ENCODE results near the gene NWD2.
A peak's percentile ranks its signal among the peaks of the same experiment; 100 is the strongest.
"Not testable (repeated sequence)": the region's sequence is repeated elsewhere in the genome, so short reads cannot be mapped to it uniquely, and the experiment has no call there.

NWD2 gene

DNA sequence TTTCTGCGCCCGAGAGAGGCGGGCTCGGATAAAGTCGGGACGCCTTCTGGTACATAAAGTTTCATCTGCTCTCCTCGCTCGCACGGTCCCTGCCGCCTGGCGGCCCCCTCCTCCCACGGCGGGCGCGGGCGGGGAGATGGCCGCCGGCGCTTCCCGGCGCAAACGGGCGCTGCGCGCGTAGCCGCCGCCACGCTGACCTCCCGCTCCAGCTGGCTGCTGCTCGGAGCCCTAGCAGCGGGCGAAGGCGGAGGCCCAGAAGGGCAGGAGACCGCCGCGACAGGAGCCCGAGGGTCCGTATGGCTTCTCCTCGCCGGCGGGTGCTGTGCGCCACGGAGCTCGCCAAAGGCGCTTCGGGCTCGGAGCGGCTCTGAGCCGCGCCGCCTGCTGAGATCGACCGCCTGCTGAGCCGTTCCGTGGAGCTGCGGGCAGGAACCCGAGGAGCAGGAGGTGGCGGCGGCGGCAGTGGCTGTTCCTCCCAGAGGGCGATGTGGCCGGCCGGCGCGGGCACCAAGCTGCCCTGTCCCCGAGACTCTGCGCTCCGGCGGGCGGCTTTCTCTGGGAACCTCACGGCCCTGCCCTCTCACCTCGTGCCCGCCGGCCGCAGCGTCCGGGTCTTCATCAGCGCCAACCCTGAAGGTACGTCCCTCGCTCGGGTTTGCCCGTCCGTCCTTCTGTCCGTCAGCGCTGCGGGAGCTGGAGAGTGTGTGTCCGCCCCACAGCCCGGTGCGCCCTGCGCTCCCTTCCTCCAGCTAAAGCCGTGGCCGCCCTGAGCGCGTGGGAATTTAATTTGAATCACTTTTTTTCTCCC lies at the start of gene NWD2:
Gene NWD2 (plus strand): TSS at position 161 of the 808 bp plus-strand sequence. CDS start 325 bp downstream, at position 486.
- no peak for DNase-seq

DNA sequence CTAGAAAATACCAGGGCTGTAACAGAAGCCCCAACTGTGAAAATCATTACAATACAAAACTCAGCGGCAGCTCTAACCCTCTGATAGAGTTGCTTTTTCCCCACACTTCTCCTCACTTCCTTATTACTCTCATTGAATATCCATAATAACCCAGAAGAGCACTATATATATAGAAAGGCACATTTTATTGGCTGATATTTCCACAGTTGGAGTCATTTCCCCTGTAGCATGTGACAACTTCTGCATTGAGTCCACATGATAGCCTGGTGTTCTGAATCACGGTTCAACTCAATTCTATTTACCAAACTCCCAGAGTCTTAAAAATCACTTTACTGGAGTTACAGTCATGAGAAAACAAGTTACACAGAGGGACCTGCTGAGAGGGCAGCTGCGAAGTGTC lies 46.6 kb upstream of the NWD2 start:
- no peak for DNase-seq

DNA sequence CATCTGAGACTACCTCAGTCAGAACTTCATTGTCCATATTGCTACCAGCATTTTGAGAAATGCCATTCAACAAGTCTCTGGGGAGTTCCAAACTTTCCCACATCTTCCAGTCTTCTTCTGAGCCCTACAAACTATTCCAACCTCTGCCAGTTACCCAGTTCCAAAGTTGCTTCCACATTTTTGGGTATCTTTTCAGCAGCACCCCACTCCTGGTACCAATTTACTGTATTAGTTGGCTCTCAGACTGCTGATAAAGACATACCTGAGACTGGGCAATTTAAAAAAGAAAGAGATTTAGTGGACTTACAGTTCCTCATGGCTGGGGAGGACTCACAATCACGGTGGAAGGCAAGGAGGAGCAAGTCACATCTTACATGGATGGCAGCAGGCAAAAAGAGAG lies 39.8 kb upstream of the NWD2 start:
- DNase-seq = not testable (repeated sequence)

DNA sequence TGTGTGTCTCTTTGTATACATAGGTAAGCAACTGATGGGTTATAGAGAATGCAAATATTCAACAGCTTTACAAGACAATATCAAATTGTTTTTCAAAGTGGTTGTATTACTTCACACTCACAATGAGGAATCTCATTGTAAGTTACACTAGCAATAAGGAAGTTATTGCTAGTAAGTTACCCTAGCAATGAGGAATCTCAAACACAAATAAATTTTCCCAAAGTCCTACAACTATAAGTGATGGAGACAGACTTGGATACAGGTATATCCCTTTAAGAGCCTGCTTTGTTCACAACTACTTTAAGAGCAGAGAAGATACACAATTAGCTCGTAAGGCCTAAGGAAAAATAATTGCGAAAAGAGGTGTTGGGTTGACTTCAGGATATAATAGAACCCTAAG lies 28.3 kb upstream of the NWD2 start:
- no peak for DNase-seq

DNA sequence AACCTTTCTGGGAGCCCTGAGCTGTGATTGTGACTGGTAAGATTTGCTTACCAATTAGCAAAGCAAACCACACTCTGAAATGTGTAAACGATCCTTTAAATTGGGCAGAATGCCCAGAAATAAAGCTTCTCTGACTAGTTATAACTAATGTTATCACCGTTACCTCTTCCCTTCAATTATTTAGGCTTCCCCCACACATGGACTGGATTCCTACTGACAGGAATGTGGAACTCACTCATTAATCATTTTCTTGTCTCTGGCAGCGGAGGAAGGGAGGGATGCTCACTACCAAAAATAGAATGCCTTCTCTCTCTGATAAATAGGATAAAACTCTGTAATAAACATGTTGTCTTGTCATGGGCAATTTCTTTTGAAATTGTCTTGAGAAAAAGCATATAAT lies 25.3 kb upstream of the NWD2 start:
- peak; percentile 36 for DNase-seq

DNA sequence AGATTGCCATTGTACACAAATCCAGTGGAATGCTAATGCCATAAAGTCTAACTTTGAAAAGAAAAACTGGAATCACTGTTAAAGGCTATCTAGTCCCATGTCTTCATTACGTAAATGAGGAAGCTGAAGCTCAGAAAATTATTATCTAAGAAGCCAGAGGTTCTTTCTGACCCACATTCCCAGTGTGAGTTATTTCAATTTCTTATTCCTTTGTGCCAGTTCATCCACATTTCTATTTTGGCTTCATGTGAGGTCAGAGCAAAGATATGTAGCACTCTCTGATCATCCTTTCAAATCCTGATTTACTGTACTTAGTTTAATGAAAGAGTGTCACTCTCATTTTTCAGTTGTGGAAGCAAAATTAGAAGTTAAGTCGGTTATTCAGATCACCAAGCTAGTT lies 24.6 kb upstream of the NWD2 start:
- DNase-seq = no peak

DNA sequence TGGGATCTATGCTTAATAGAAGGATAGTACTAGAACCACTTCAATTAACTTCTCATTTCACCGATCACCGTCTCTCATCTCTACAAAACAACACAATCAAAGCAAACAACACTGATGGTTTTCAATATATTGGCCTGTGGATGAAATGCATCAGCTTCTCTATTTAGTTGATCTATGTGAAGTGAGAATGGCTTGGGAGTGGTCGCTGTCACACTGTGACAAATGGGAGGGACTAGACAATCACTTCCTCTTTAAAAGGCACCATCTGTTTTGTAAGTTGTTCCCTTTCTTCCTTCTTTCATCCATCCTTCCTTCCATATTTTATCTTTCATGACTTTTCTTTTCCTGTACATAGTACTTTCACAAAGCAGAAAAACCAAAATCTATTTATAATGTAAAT lies 23.9 kb upstream of the NWD2 start:
- DNase-seq = no peak

DNA sequence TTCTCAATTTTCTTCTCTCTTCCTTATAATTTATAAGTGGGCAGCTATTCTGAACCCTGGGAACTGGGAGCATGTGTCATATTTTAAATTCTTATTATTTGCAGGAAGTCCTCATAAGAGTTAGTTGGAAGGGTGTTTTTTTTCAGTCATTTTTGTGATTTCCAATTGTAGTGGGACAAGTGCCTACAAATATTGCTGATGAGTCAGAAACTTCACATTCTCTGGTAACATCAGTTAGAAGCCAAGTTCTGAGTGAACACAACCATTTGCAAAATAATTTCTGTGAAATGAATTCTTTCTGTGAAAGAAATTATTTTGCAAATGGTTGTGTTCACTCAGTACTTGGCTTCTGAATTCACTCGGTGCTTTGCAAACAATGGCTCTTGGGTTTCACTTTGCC lies 20.8 kb upstream of the NWD2 start:
- DNase-seq = no peak

- no peak for DNase-seq
These were observed 19.7 kb upstream of the NWD2 start for GRCh38 chr4:37224854-37225253.

GRCh38 chr4:37225778-37226177 lies 18.8 kb upstream of the NWD2 start:
- no peak for DNase-seq

- DNase-seq = no peak
These were observed 12.2 kb upstream of the NWD2 start for GRCh38 chr4:37232315-37232714.

- no peak for DNase-seq
These were observed 8.4 kb upstream of the NWD2 start for GRCh38 chr4:37236165-37236564.

GRCh38 chr4:37241647-37242046 lies 2.9 kb upstream of the NWD2 start:
- DNase-seq = no peak

- DNase-seq = no peak
These were observed 1.5 kb upstream of the NWD2 start for GRCh38 chr4:37243051-37243450.

DNA sequence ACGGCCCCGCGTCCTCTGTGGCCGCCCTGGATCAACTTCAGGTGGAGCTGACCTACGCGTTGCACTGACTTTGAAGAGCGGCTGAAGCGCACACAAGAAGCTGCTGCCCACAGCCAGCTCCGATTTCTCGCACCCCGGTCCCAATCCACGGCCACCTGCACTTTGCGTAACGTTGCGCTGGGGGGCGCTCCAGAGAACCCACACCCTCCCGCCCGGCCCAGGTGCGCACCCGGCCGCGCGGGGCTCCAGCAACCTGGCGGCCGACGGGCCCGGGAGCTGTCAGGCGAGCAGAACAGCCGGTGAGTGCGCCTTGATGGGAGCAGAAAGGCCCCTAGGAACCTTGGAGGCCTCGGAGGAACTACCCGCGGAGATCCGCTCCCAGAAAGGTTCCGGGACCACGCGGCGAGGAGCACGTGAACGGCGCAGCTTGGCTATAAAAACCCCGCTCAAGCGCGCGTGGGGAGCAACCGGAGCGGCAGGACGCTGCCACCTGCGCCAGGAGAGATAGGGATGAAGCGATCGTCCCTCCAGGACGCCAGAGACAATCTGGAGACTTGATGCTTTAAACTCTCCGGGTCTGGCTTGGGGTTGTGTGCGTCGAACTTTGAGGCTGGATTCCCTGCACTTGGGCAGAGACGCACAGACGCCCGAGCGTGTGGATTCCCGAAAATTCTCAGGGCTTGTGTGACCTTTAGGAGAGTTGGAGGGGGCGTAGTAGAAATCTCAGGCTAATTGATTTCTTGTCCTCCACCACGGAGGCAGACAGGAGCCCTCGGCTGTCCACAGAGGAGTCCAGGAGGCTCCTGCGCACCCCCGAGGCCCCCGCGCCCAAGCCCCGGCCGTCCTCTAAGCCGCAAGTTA lies 591 bp upstream of the NWD2 start:
- no peak for DNase-seq

GRCh38 chr4:37245391-37245954 lies 930 bp downstream of the NWD2 start:
- no peak for DNase-seq

- no peak for DNase-seq
These were observed 2.3 kb downstream of the NWD2 start for GRCh38 chr4:37246891-37247290.

DNA sequence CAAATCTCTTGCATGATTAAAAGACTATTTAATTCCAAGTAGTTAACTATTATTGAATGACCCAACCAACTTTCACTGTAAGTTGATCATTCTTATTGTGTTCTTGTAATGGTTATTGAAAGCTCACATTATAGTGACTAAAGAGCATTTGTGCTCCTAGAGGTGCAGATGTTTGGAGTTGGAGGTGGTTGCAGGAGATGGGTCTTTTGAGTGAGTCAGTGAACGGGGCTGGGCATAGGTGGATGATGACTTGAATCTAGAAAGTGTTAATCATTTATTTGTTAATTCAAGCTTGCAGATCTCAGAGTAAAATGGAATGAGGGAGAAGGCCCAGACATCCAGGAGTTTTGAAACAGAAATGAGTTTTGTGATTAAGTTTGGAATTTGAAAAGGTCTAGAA lies 13.7 kb downstream of the NWD2 start:
- DNase-seq = no peak

GRCh38 chr4:37268319-37268718 lies 23.8 kb downstream of the NWD2 start:
- no peak for DNase-seq

GRCh38 chr4:37279121-37279520 lies 34.6 kb downstream of the NWD2 start:
- no peak for DNase-seq

- no peak for DNase-seq
These were observed 35.5 kb downstream of the NWD2 start for GRCh38 chr4:37279894-37280592.

DNA sequence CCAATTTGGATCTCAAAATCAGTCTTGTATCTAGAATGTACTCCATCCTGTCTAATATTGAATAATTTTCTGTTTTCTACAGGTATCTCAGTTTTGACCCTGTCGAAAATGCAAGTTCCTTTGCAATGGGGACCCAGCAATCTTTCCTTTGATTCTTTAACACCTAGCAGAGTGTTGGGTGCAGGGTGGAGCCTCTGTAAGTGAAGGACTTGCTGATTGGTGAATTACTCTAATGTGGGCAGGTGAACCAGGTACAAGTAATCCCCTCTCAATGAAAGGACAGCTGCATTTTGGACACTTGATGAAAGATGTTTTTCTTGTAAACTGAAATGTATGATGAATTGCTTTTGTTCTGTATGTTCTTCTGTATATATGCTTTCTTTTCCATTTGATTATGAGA lies 54.9 kb downstream of the NWD2 start:
- DNase-seq = no peak

DNA sequence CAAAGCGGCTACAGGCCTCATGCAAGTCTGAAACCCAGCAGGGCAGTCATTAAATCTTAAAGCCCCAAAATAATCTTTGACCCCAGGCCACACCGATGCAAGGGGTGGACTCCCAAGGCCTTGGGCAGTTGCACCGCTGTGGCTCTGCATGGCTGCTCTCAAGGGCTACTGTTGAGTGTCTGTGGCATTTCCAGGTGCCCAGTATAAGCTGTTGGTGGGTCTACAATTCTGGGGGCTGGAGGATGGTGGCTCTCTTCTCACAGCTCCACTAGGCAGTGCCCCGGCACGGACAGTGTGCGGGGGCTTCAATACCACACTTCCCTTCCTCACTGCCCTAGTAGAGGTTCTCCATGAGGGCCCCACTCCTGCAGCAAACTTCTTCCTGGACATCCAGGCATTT lies 60.1 kb downstream of the NWD2 start:
- no peak for DNase-seq
